ENCODE data around the gene DNAAF5.
A peak's percentile ranks its signal among the peaks of the same experiment; 100 is the strongest.

Gene DNAAF5

GRCh38 chr7:699476-700170 is 26.9 kb upstream of the DNAAF5 start:
- Histone ChIP-seq H2BK12ac (ENCODE audit: low read length in 2 of 2) (peak overlapping the region in 1 of 2 experiments; percentile 10), H3K27ac (ENCODE audit: low read length, poor library complexity, severe bottlenecking) (no peak overlapping the region), H2BK15ac (ENCODE audit: low read depth, poor library complexity, severe bottlenecking) (no peak overlapping the region), H3K4me2 (ENCODE audit: low read length, poor library complexity, severe bottlenecking) (no peak overlapping the region), H3K4me1 (ENCODE audit: control insufficient read depth, insufficient read depth, low read depth, low read length) (peaks cover 19% of the 10 kb centered on the region), H2BK120ac (ENCODE audit: low read depth, low read length) (no peak overlapping the region), H3K36me3 (ENCODE audit: control insufficient read depth in 1 of 2, insufficient read depth in 2 of 2, low read depth in 1 of 2, low read length in 2 of 2) (peaks cover 0 to 6% of the 10 kb centered on the region in 2 experiments), H2BK5ac (ENCODE audit: low read depth, low read length, poor library complexity, severe bottlenecking) (no peak overlapping the region), H4K91ac (ENCODE audit: low read length) (no peak overlapping the region), H2AK5ac (ENCODE audit: low read length, severe bottlenecking) (no peak overlapping the region), H2AFZ (ENCODE audit: low read depth, low read length) (no peak overlapping the region), H3K18ac (ENCODE audit: low read depth in 1 of 2, low read length in 2 of 2) (no peak overlapping the region), H3K4ac (ENCODE audit: low read depth in 1 of 2, low read length in 2 of 2) (no peak overlapping the region), H4K8ac (ENCODE audit: low read length) (no peak overlapping the region), H3K14ac (ENCODE audit: low read length in 2 of 2) (no peak overlapping the region), H3K4me3 (ENCODE audit: insufficient read depth in 1 of 2, low read depth in 1 of 2, low read length in 2 of 2) (no peak overlapping the region), H3K9me3 (ENCODE audit: control insufficient read depth, low read length) (peaks cover 6% of the 10 kb centered on the region), H3K23ac (ENCODE audit: low read length in 2 of 2) (no peak overlapping the region), H3K27me3 (ENCODE audit: control insufficient read depth in 1 of 2, insufficient read depth in 1 of 2, low read length in 2 of 2) (no peaks in the 10 kb centered on the region), H3K9ac (ENCODE audit: low read length) (no peak overlapping the region), H3K79me1 (replicated peaks; ENCODE audit: low read length, poor library complexity, severe bottlenecking) (peaks cover 5% of the 10 kb centered on the region)
- DNase-seq, result no peak
- WGBS, result 76% methylated on average over 17 of the region's 17 CpGs

DNA sequence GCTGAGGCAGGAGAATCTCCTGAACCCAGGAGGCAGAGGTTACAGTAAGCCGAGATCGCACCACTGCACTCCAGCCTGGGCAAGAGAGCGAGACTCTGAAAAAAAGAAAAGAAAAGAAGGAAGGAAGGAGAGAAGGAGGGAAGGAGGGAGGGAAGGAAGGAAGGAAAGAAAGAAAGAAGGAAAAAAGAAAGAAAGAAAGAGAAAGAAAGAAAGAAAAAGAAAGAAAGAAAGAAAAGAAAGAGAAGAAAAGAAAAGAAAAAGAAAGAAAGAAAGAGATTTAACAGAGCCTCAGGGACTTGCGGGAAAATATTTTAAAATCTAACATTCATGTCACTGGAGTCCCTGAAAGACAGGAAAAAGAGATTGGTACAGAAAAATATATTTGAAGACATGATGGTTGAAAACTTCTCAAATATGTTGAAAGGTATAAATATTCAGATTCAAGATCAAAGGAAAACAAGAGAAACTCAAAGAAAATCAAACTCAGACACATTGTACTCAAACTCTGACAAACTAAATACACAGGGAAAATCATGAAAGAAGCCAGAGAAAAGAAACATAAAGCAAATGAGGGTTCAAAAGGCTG is 25.3 kb upstream of the DNAAF5 start:
- WGBS, result 96% methylated on average over 4 of the region's 4 CpGs
- H2BK15ac ChIP-seq (ENCODE audit: low read depth, poor library complexity, severe bottlenecking), result no peak overlapping the region

GRCh38 chr7:703049-703448 is 23.4 kb upstream of the DNAAF5 start:
- Histone ChIP-seq H2AK5ac (ENCODE audit: low read length, severe bottlenecking) (no peak overlapping the region), H3K27ac (ENCODE audit: low read length, poor library complexity, severe bottlenecking) (no peak overlapping the region), H3K14ac (ENCODE audit: low read length in 2 of 2) (no peak overlapping the region), H3K4ac (ENCODE audit: low read depth in 1 of 2, low read length in 2 of 2) (no peak overlapping the region), H3K23ac (ENCODE audit: low read length in 2 of 2) (no peak overlapping the region), H3K18ac (ENCODE audit: low read depth in 1 of 2, low read length in 2 of 2) (no peak overlapping the region), H3K4me2 (ENCODE audit: low read length, poor library complexity, severe bottlenecking) (no peak overlapping the region), H3K79me1 (replicated peaks; ENCODE audit: low read length, poor library complexity, severe bottlenecking) (peaks cover 16% of the 10 kb centered on the region), H3K36me3 (ENCODE audit: control insufficient read depth in 1 of 2, insufficient read depth in 2 of 2, low read depth in 1 of 2, low read length in 2 of 2) (peaks cover 0 to 8% of the 10 kb centered on the region in 2 experiments), H3K4me3 (ENCODE audit: insufficient read depth in 1 of 2, low read depth in 1 of 2, low read length in 2 of 2) (no peak overlapping the region), H2BK5ac (ENCODE audit: low read depth, low read length, poor library complexity, severe bottlenecking) (no peak overlapping the region), H4K91ac (ENCODE audit: low read length) (no peak overlapping the region), H3K9me3 (ENCODE audit: control insufficient read depth, low read length) (peaks cover 6% of the 10 kb centered on the region), H3K4me1 (ENCODE audit: control insufficient read depth, insufficient read depth, low read depth, low read length) (peaks cover 11% of the 10 kb centered on the region), H2BK120ac (ENCODE audit: low read depth, low read length) (no peak overlapping the region), H2BK15ac (ENCODE audit: low read depth, poor library complexity, severe bottlenecking) (no peak overlapping the region), H4K8ac (ENCODE audit: low read length) (no peak overlapping the region), H3K9ac (ENCODE audit: low read length) (no peak overlapping the region), H2AFZ (ENCODE audit: low read depth, low read length) (no peak overlapping the region), H3K27me3 (ENCODE audit: control insufficient read depth in 1 of 2, insufficient read depth in 1 of 2, low read length in 2 of 2) (no peaks in the 10 kb centered on the region), H2BK12ac (ENCODE audit: low read length in 2 of 2) (no peak overlapping the region)
- DNase-seq, result no peak
- WGBS, result no CpG with 5 or more reads among the region's 3 CpGs

More for the DNA sequence above, 25.3 kb upstream of the DNAAF5 start:
- Histone ChIP-seq H2BK120ac (ENCODE audit: low read depth, low read length) (no peak overlapping the region), H3K79me1 (replicated peaks; ENCODE audit: low read length, poor library complexity, severe bottlenecking) (peaks cover 5% of the 10 kb centered on the region), H2BK12ac (ENCODE audit: low read length in 2 of 2) (no peak overlapping the region), H3K36me3 (ENCODE audit: control insufficient read depth in 1 of 2, insufficient read depth in 2 of 2, low read depth in 1 of 2, low read length in 2 of 2) (peaks cover 0 to 6% of the 10 kb centered on the region in 2 experiments), H3K4ac (ENCODE audit: low read depth in 1 of 2, low read length in 2 of 2) (no peak overlapping the region), H3K27ac (ENCODE audit: low read length, poor library complexity, severe bottlenecking) (no peak overlapping the region), H3K4me2 (ENCODE audit: low read length, poor library complexity, severe bottlenecking) (no peak overlapping the region), H4K8ac (ENCODE audit: low read length) (no peak overlapping the region), H3K4me1 (ENCODE audit: control insufficient read depth, insufficient read depth, low read depth, low read length) (peaks cover 19% of the 10 kb centered on the region), H3K18ac (ENCODE audit: low read depth in 1 of 2, low read length in 2 of 2) (no peak overlapping the region), H4K91ac (ENCODE audit: low read length) (no peak overlapping the region), H2BK5ac (ENCODE audit: low read depth, low read length, poor library complexity, severe bottlenecking) (no peak overlapping the region), H3K27me3 (ENCODE audit: control insufficient read depth in 1 of 2, insufficient read depth in 1 of 2, low read length in 2 of 2) (no peaks in the 10 kb centered on the region), H3K23ac (ENCODE audit: low read length in 2 of 2) (no peak overlapping the region), H3K4me3 (ENCODE audit: insufficient read depth in 1 of 2, low read depth in 1 of 2, low read length in 2 of 2) (no peak overlapping the region), H2AFZ (ENCODE audit: low read depth, low read length) (no peak overlapping the region), H2AK5ac (ENCODE audit: low read length, severe bottlenecking) (no peak overlapping the region), H3K9ac (ENCODE audit: low read length) (no peak overlapping the region), H3K9me3 (ENCODE audit: control insufficient read depth, low read length) (peaks cover 6% of the 10 kb centered on the region), H3K14ac (ENCODE audit: low read length in 2 of 2) (no peak overlapping the region)
- no peak for DNase-seq

DNA sequence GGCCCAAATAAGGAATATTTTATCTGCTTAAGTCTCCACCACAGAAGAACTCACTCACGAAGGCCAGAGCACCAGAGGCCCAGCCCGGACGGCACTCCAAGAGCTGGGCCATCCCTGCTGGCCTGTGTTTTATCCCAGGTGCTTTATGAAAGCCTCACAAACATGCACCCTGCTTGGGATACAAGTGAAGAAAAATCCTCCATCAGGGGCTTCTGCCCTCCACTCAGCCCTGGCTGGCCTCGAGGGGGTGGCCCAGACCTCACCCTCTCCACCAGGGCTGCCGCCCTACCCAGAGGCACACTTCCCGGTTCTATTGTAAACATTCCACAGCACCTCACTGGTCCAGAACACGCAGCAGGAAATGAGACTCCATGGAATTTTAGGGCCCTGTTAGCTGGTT is 19.8 kb upstream of the DNAAF5 start:
- Histone ChIP-seq H3K9me3 (ENCODE audit: control insufficient read depth, low read length) (peaks cover 6% of the 10 kb centered on the region), H3K4me3 (ENCODE audit: insufficient read depth in 1 of 2, low read depth in 1 of 2, low read length in 2 of 2) (no peak overlapping the region), H3K4me2 (ENCODE audit: low read length, poor library complexity, severe bottlenecking) (no peak overlapping the region), H3K4ac (ENCODE audit: low read depth in 1 of 2, low read length in 2 of 2) (no peak overlapping the region), H3K18ac (ENCODE audit: low read depth in 1 of 2, low read length in 2 of 2) (no peak overlapping the region), H3K14ac (ENCODE audit: low read length in 2 of 2) (no peak overlapping the region), H3K27me3 (ENCODE audit: control insufficient read depth in 1 of 2, insufficient read depth in 1 of 2, low read length in 2 of 2) (peaks cover 0 to 6% of the 10 kb centered on the region in 2 experiments), H3K23ac (ENCODE audit: low read length in 2 of 2) (no peak overlapping the region), H2BK120ac (ENCODE audit: low read depth, low read length) (no peak overlapping the region), H2BK5ac (ENCODE audit: low read depth, low read length, poor library complexity, severe bottlenecking) (no peak overlapping the region), H3K4me1 (ENCODE audit: control insufficient read depth, insufficient read depth, low read depth, low read length) (peaks cover 7% of the 10 kb centered on the region), H3K27ac (ENCODE audit: low read length, poor library complexity, severe bottlenecking) (no peak overlapping the region), H4K8ac (ENCODE audit: low read length) (no peak overlapping the region), H3K36me3 (ENCODE audit: control insufficient read depth in 1 of 2, insufficient read depth in 2 of 2, low read depth in 1 of 2, low read length in 2 of 2) (peaks cover 0 to 8% of the 10 kb centered on the region in 2 experiments), H4K91ac (ENCODE audit: low read length) (no peak overlapping the region), H3K79me1 (replicated peaks; ENCODE audit: low read length, poor library complexity, severe bottlenecking) (peaks cover 12% of the 10 kb centered on the region), H2AK5ac (ENCODE audit: low read length, severe bottlenecking) (no peak overlapping the region), H3K9ac (ENCODE audit: low read length) (no peak overlapping the region), H2BK15ac (ENCODE audit: low read depth, poor library complexity, severe bottlenecking) (no peak overlapping the region), H2BK12ac (ENCODE audit: low read length in 2 of 2) (no peak overlapping the region), H2AFZ (ENCODE audit: low read depth, low read length) (no peak overlapping the region)
- no peak for DNase-seq
- WGBS, result 73% methylated on average over 6 of the region's 7 CpGs

All from mesenchymal stem cell (in vitro differentiated cells and primary cell).